DOHH2 (cell line): ENCODE data around the gene CEP135.

Experiments used
- H3F3A ChIP-seq: fragments of 200-600 bp; sonication (generic), shearing (Covaris generic); 2 replicates; pipeline ENCODE4 v1.6.0; 2016; ENCODE audit warnings: antibody characterized with exemption, mild to moderate bottlenecking; ENCODE audit not compliant: control insufficient read depth, insufficient read depth
- H3K27ac ChIP-seq: fragments of 200-600 bp; sonication (generic); 2 replicates; pipeline ENCODE4 v1.5.1; 2014; ENCODE audit warnings: low read depth, mild to moderate bottlenecking, low read length, moderate library complexity
- H3K27me3 ChIP-seq: fragments of 200-600 bp; sonication (generic); 2 replicates; pipeline ENCODE4 v1.6.1; 2014; ENCODE audit warnings: mild to moderate bottlenecking, low read length, mixed read lengths; ENCODE audit not compliant: control insufficient read depth
- H3K36me3 ChIP-seq: fragments of 200-600 bp; sonication (generic); 2 replicates; pipeline ENCODE4 v1.6.1; 2014; ENCODE audit warnings: mild to moderate bottlenecking, low read length, moderate library complexity, mixed read lengths; ENCODE audit not compliant: control insufficient read depth
- H3K4me1 ChIP-seq: fragments of 200-600 bp; sonication (generic); 2 replicates; pipeline ENCODE4 v1.6.1; 2014; ENCODE audit warnings: mild to moderate bottlenecking, low read length, mixed read lengths; ENCODE audit not compliant: control insufficient read depth
- H3K4me2 ChIP-seq: fragments of 200-600 bp; sonication (generic); 2 replicates; pipeline ENCODE4 v1.6.0; 2014; ENCODE audit warnings: mild to moderate bottlenecking, low read length, moderate library complexity
- H3K4me3 ChIP-seq: fragments of 200-600 bp; sonication (generic); 2 replicates; pipeline ENCODE4 v1.5.1; 2014; ENCODE audit warnings: mild to moderate bottlenecking, low read length, mixed read lengths
- H3K79me2 ChIP-seq: fragments of 200-600 bp; sonication (generic); 2 replicates; pipeline ENCODE4 v1.6.1; 2014; ENCODE audit warnings: mild to moderate bottlenecking, low read length, mixed read lengths; ENCODE audit not compliant: control insufficient read depth
- H3K9me2 ChIP-seq: fragments of 200-600 bp; sonication (generic); replicated peaks from 2 replicates; pipeline ENCODE4 v1.6.1; 2014; ENCODE audit warnings: mild to moderate bottlenecking, low read length, mixed read lengths; ENCODE audit not compliant: control insufficient read depth
- H3K9me3 ChIP-seq: fragments of 200-600 bp; sonication (generic); 2 replicates; pipeline ENCODE4 v1.6.1; 2014; ENCODE audit warnings: antibody characterized with exemption, low read length, mixed read lengths; ENCODE audit not compliant: control insufficient read depth, insufficient read depth
- H4K20me1 ChIP-seq: fragments of 200-600 bp; sonication (generic); 2 replicates; pipeline ENCODE4 v1.6.0; 2014; ENCODE audit warnings: low read depth, mild to moderate bottlenecking, antibody characterized with exemption, low read length, moderate library complexity; ENCODE audit not compliant: control insufficient read depth, insufficient read depth
- EZH2phosphoT487 ChIP-seq: fragments of 200-600 bp; sonication (generic); IDR thresholded peaks from 2 replicates; pipeline ENCODE4 v1.6.1; 2017; ENCODE audit warnings: borderline replicate concordance, mild to moderate bottlenecking, antibody characterized with exemption, low read length, moderate library complexity, mixed read lengths
- TF ChIP-seq, protein P1 (sequence below): fragments of 200-600 bp; sonication (generic); IDR thresholded peaks from one replicate; pipeline ENCODE4 v1.5.1; 2014; ENCODE audit warnings: antibody characterized with exemption, mild to moderate bottlenecking, low read depth, low read length; ENCODE audit not compliant: poor library complexity, severe bottlenecking

CEP135 gene

GRCh38 chr4:55947254-55947882 lies 1.4 kb upstream of the CEP135 start:
- Histone ChIP-seq H3K4me2 (peak overlapping the region; percentile 93), H3K4me1 (peaks cover 60% of the 10 kb centered on the region), H3K79me2 (peaks cover 47% of the 10 kb centered on the region), H3K9me3 (no peaks in the 10 kb centered on the region), H3K27me3 (no peaks in the 10 kb centered on the region), H3K9me2 (no peaks in the 10 kb centered on the region), H3K4me3 (peak overlapping the region; percentile 85), H3F3A (peaks cover 12% of the 10 kb centered on the region), H3K27ac (peak overlapping the region; percentile 99), H4K20me1 (no peaks in the 10 kb centered on the region), H3K36me3 (peaks cover 39% of the 10 kb centered on the region)
- TF ChIP-seq, protein P1, sequence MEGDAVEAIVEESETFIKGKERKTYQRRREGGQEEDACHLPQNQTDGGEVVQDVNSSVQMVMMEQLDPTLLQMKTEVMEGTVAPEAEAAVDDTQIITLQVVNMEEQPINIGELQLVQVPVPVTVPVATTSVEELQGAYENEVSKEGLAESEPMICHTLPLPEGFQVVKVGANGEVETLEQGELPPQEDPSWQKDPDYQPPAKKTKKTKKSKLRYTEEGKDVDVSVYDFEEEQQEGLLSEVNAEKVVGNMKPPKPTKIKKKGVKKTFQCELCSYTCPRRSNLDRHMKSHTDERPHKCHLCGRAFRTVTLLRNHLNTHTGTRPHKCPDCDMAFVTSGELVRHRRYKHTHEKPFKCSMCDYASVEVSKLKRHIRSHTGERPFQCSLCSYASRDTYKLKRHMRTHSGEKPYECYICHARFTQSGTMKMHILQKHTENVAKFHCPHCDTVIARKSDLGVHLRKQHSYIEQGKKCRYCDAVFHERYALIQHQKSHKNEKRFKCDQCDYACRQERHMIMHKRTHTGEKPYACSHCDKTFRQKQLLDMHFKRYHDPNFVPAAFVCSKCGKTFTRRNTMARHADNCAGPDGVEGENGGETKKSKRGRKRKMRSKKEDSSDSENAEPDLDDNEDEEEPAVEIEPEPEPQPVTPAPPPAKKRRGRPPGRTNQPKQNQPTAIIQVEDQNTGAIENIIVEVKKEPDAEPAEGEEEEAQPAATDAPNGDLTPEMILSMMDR: no peak
- TF ChIP-seq EZH2phosphoT487: no peak

- H3K36me3 ChIP-seq: peaks cover 46% of the 10 kb centered on the region
- H4K20me1 ChIP-seq: no peaks in the 10 kb centered on the region
- peak overlapping the region; percentile 93 for H3K4me2 ChIP-seq
- H3K9me3 ChIP-seq: no peaks in the 10 kb centered on the region
- H3K27me3 ChIP-seq: no peaks in the 10 kb centered on the region
- H3K79me2 ChIP-seq: peaks cover 54% of the 10 kb centered on the region
- TF ChIP-seq, protein P1: no peak
- no peak for TF ChIP-seq EZH2phosphoT487
- H3F3A ChIP-seq: peaks cover 12% of the 10 kb centered on the region
- peaks cover 66% of the 10 kb centered on the region for H3K4me1 ChIP-seq
- H3K9me2 ChIP-seq: no peaks in the 10 kb centered on the region
- H3K27ac ChIP-seq: peak overlapping the region; percentile 99
- H3K4me3 ChIP-seq: peak overlapping the region; percentile 85
Measured at GRCh38 chr4:55947912-55948725, 626 bp upstream of the CEP135 start.

GRCh38 chr4:55949482-55949802 lies 697 bp downstream of the CEP135 start:
- H3K36me3 ChIP-seq: peaks cover 58% of the 10 kb centered on the region
- H3K27me3 ChIP-seq: no peaks in the 10 kb centered on the region
- TF ChIP-seq, protein P1: no peak
- TF ChIP-seq EZH2phosphoT487: no peak
- peaks cover 61% of the 10 kb centered on the region for H3K79me2 ChIP-seq
- H3K9me2 ChIP-seq: no peaks in the 10 kb centered on the region
- no peaks in the 10 kb centered on the region for H4K20me1 ChIP-seq
- H3F3A ChIP-seq: peaks cover 12% of the 10 kb centered on the region
- H3K4me2 ChIP-seq: peak overlapping the region; percentile 93
- H3K27ac ChIP-seq: peak overlapping the region; percentile 99
- H3K4me1 ChIP-seq: peaks cover 66% of the 10 kb centered on the region
- peak overlapping the region; percentile 85 for H3K4me3 ChIP-seq
- no peaks in the 10 kb centered on the region for H3K9me3 ChIP-seq
